Kidney capillary endothelial cell (primary cell): ENCODE data around the gene ANP32B.
"Not testable (repeated sequence)": the region's sequence is repeated elsewhere in the genome, so short reads cannot be mapped to it uniquely, and the experiment has no call there.

ENCODE experiments used
- DNase-seq: peaks from one replicate; pipeline ENCODE4 v3.0.0-alpha.2; 2018; ENCODE audit warnings: low spot score

ANP32B gene

GRCh38 chr9:97982683-97983588, at the start of gene ANP32B:
Gene ANP32B (plus strand): TSS chr9:97983341. CDS start chr9:97983556, 215 bp downstream.
- DNase-seq, result peak; percentile 86

- no peak for DNase-seq
Observed at GRCh38 chr9:97934321-97935115, 48.6 kb upstream of the ANP32B start.

GRCh38 chr9:97935276-97935675, 47.9 kb upstream of the ANP32B start:
- DNase-seq, result no peak

DNA sequence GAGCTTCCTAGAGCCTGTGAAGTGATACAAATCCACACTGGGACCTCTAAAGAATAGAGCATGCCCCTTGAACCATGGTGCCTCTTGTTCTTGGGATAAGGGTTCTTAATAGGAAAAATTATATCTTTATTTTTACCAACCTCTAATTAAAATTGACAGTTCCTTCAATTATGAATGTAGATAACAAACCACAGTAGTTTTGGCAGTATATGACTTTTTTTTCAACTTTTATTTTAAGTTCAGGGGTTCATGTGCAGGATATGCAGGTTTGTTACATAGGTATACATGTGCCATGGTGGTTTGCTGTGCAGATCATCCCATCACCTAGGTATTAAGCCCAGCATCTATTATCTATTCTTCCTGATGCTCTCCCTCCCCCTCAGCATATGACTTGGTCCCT, 46.1 kb upstream of the ANP32B start:
- DNase-seq, result no peak

DNA sequence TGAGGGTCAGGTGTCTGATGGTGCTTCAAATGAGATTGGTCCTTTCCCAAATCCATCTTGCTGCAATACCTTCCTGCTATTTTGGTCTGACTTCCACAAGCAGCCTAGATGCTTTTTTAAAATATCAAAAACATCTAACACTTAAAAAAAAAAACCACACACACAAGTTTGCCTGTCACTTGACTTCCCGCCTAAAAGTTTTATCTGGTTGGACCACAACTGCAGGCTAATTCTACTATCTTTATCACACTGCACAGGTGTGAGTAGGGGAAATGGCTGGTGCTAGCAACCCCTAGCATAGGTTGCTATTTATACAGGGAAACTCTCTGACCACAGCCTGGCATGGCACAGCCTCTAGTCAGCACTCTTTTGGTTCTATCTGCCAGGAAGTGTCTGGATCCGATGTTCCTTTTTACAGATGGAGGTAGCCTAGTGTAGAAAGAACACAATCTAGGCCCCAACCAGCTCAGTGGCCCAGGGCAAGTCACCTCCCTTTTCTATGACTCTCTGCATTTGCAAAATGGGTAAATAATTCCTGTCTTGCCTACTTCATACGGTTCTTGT, 45.0 kb upstream of the ANP32B start, which contains the start of gene HEMGN:
Gene HEMGN, minus strand, starts transcription at position 92 of the 564 bp plus-strand sequence. Its CDS starts 36 bp downstream, at position 56.
- no peak for DNase-seq

- DNase-seq, result no peak
Observed at GRCh38 chr9:97940233-97940632, 42.9 kb upstream of the ANP32B start.

- DNase-seq, result no peak
Observed at GRCh38 chr9:97940741-97941140, 42.4 kb upstream of the ANP32B start.

DNA sequence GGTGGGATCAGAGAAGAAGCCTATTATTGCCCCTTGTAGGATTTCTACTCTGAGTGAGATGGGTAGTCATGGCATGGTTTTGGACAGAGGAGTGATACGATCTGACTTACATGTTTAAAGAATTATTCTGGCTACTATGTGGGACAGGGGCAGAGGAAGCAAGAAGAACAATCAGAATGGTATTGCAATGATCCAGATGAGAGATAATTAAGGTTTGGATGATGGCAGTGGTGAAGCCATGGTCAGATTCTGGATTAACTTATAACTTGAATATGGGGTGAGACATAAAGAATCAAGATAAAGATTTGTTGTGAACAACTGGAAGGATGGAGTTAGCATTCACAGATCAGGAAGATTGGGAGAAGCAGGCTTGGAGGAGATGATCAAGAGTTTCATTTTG, 41.8 kb upstream of the ANP32B start:
- DNase-seq, result no peak

GRCh38 chr9:97943308-97943855, 39.8 kb upstream of the ANP32B start:
- DNase-seq, result no peak

GRCh38 chr9:97944612-97945011, 38.5 kb upstream of the ANP32B start:
- no peak for DNase-seq

DNA sequence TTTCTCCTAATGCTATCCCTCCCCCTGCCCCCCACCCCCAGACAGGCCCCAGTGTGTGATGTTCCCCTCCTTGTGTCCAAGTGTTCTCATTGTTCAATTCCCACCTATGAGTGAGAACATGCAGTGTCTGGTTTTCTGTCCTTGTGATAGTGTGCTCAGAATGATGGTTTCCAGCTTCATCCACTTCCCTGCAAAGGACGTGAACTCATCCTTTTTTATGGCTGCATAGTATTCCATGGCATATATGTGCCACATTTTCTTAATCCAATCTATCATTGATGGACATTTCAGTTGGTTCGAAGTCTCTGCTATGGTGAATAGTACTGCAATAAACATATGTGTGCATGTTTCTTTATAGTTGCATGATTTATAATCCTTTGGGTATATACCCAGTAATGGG, 37.7 kb upstream of the ANP32B start:
- not testable (repeated sequence) for DNase-seq

- DNase-seq, result not testable (repeated sequence)
Observed at GRCh38 chr9:97947094-97947493, 36.0 kb upstream of the ANP32B start.

- DNase-seq, result not testable (repeated sequence)
Observed at GRCh38 chr9:97950873-97951272, 32.3 kb upstream of the ANP32B start.

DNA sequence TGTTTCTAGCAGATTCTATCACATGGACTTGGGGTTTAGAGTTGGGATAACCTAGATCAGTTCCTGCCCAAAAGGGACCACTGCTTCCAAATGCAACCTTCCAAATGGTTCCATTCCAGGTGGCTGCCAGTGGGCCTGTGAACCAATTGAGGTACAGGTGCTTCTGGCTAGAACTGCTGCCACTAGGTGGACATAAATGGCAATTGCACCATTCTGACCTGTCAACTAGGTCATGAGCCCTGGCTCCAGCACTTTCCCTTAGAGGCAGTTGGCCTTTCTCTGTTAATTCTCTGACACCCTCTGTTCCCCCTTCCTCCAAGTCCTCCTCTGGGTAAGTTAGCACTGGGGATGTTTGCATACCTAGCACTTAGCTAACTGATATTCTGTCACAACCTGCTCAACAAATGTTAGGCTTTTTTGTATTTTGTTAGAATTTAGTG, 28.6 kb upstream of the ANP32B start:
- peak; percentile 21 for DNase-seq

GRCh38 chr9:97956331-97956730, 26.8 kb upstream of the ANP32B start:
- DNase-seq, result no peak

- DNase-seq, result no peak
Observed at GRCh38 chr9:97958812-97959511, 24.2 kb upstream of the ANP32B start.

- no peak for DNase-seq
Observed at GRCh38 chr9:97959585-97959984, 23.6 kb upstream of the ANP32B start.

DNA sequence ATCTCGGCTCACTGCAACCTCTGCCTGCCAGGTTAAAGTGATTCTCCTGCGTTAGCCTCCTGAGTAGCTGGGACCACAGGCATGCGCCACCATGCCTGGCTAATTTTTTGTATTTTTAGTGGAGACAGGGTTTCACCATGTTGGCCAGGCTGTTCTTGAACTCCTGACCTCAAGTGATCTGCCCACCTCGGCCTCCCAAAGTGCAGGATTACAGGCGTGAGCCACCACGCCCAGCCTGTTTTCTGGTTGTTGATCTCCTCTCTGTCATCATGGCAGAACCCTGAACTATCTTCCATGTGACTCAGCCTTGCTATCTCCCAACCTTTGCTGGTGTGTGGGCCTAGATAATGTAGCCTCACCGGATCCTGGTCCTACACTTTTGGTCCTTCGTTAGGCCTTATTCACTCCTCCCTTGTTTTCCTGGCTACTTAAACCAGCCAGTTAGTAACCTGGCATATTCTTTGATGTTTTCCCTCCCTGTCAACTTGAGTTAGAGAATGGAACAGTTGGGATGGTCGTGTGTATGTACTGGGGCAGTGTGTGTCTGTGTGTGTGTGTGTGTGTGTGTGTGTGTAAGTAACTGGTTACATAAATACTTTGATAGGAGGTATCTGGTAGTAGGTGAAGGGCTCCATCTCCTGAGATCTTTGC, 22.3 kb upstream of the ANP32B start:
- not testable (repeated sequence) for DNase-seq

GRCh38 chr9:97961361-97961760, 21.8 kb upstream of the ANP32B start:
- no peak for DNase-seq

DNA sequence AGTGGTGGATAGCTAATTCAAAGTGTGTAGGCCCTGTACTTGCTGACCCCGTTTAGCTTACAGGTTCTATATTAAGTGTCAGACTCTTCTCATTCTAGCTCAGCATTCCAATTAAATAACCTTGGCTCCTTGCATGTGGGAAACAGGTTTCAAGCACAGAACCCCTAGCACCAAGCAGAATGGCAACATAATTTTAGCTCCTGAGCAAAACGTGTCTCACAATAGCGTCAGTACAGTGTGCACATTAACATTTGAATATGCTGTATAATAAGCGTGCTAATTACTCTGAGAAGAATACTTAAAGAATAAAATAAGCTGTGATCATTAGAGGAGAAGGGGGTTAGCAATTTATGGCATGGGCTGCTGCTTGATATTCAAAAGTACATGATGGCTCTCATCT, 21.0 kb upstream of the ANP32B start:
- no peak for DNase-seq

DNA sequence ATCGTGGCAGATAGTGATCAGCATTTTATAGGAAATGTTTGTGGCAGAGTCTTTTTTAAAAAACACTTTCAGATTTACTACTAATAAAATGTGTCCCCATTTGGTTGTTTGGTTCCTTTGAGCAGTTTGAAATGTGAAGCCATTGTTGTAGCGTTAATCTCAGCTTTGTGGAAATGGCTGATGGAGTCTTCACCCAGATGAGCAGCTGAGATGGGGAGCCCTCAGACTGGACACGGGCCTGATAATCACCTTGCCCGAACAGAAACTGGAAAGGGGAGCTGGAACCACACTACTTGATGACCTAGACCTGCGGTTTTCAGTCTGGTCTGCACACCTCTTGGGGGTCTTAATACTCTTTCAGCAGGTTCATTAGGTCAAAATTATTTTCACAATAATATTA, 20.6 kb upstream of the ANP32B start:
- DNase-seq, result no peak
